Lung microvascular endothelial cell (primary cell): Measurements from ENCODE around the gene HSP90AB1. TPM values are rescaled to one million over a fixed set of nuclear protein-coding genes. Genes with fewer than 3 reads are reported as not detected.
"Not testable (repeated sequence)": the region's sequence is repeated elsewhere in the genome, so short reads cannot be mapped to it uniquely, and the experiment has no call there.

ENCODE experiments used
- DNase-seq, 2 donors: peaks; one replicate each; pipeline versions ENCODE4 v3.0.0 to v3.0.0-alpha.2; 2010; ENCODE audit warnings: low read depth in 2 of 2
- total RNA-seq: library from RNA; depleted of rRNA; stranded (reverse); fragments of >200 nt; gene quantifications from 2 replicates; pipeline ENCODE4 v1.2.1, GENCODE V29; 2014

The HSP90AB1 gene
- total RNA-seq, 1 donor from 2014 or later = 317 TPM

DNA sequence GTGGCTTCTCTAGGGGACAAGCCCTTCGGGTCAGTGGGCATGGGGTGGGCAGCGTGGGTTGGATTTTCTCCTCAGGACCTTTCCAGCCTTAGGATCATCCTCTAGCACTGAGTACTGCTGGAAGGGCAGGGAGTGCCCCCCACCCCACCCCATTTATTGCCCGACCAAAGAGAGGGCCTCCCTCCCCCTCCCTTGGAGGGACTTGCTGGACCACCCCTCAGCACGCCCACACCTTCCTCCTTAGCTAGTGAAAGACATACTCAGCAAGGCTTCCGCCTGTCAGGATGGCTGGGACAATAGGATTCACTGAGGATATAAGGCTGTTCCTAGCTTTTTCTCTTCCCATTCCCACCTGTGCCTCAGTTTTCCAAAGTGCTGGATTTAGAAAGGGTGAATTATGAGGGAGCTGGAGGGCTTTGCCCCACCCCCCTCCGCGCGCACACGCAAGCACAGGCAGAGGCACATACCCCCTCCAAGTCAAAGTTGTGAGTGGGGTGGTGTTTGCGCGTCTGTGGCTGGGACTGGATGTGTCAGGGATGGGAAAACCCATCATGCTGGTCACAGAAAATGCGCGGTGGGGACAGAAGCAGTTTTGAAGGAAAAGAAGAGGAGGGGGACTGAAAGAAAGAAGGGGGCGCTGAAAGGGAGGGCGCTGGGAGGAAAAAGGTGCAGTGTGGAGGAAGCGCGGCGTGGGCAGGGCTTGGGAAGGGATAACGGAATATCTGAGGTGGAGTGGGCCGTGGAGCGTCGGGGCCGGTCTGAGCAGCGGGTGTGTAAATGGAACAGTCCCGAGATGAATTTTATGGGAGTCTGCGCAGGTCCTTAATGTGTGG, 24.2 kb upstream of the HSP90AB1 start:
- peak in 1 of 2 donors; percentile 50 for DNase-seq

DNA sequence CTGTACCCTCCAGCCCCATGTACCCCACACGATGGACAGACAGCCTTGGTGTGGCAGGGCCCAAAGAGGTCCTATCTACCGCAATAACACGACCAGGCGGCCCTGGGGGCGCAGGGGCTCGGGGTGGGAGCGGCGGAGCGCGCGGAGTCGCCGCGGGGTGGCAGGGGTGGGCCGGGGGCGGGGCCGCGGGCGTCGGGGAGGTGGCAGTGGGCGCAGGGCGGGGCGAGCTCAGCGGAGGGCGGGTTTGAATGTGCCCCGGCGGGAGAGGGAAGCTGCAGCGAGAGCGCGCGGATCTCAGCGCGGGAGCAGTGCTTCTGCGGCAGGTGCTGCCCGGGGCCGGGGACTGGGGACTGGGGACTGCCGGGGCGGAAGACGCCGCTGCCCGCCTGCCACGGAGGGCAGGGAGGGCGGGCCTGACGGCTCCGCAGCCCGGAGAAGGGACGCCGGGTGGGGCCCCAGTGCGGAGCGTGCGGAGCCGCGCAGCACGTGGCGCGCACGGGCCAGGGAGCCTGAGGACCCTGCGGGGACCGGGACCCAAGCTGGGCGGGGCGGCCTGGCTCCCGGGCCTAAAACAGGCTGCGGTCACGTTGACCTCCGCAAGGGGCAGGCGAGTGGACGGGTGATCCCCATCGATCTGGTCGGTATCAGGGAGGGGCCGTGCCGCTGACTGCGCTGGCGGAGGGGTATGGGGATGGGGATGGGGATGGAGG, 23.4 kb upstream of the HSP90AB1 start, which contains the start of gene SLC29A1:
Gene SLC29A1 (plus strand): TSS at position 277 of the 710 bp plus-strand sequence. CDS start 3,719 bp downstream, outside the sequence.
- DNase-seq = peak; percentile 71 to 73

DNA sequence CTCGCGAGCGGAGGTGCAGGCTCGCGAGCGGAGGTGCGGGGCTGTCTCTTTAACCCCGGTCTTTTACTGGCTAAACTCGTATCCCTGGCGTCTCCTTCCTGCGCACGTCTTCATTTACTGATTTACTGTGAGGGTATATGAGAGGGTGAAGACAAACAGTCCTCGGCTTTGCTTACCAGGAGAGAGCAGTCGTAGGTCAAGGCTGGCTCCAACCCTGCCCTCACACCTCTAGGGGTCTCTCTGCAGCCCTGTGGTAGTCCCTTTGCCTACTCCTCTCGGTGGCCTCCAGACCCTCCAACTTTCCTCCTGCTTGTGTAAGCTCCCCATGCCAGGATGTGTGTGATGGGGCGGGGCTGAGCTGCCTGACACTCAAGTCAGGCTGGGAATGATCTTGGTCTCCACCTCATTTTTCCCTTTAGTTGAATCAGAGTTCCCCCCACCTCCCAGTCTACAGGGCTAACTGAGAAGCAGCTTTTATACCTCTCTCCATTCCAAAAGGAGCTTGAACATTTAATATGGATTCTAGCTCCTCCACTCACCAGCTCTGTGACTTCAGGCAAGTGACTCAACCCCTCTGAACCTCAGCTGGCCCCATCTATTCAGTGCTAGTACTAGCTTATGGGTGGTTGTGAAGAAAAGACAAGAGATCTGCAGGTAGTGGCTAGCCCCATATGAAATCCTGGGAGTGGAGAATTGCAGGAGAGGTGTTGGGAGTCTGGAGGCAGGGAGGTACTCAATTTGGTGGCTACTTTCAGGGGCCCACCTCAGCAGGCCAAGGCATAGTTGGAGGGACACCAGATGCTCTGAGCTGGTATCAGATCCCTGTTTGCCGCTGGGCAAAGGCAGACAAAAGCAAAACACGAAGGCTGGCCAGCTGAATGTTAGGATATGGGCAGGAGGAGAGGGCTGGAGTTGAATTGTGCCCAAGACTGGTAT, 22.6 kb upstream of the HSP90AB1 start:
- DNase-seq = peak in 1 of 2 donors; percentile 52

DNA sequence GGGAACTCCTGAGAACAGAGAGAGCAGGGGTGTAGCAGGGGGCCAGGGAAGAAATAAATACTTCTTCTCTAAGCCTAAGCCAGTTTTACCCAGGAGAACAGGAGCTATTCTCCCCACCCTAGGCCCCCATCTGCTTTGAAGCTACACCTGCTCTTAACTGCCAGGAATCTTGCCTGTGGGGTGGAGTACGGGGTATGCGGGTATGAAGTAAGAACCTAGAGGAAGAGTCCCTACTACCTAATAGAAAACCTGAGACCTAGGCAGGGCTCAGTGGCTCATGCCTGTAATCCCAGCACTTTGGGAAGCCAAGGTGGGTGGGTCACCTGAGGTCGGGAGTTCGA, 22.0 kb upstream of the HSP90AB1 start:
- no peak for DNase-seq

DNA sequence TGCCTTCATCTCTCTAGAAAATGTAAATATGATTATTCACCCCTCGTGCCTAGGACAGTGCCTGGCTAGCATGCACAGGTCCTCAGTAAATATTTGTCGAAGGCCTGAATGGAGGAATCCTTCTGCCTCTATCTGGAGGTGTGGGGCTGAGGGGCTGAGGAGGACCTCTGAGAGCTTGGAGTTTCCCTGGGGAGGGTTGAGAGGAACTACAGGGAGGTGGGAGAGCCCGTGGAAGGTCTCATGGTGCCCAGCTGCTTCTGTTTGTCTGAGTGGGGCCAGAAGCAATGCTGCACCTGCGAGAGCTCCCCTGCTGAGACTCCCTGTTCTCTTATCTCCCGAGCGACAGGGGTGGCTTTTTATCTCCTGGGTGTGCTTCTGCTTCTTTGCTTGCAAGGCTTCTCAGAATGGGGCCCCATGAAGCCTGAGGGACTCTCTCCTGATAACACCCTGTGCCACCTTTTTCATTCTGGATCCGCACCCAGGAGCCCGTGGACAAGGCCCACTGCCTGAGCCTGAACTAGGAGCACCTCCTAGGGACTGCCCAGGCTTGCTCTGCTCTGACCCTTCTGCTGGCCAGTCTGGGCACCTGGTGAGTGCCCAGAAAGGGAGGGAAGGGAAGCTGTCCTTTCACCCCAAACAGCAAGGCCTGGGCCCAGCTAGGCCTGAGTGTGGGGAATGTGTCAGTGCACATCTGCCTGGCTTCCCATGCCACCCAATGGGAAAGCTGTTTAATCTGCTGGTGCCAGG, 21.1 kb upstream of the HSP90AB1 start:
- no peak for DNase-seq

DNA sequence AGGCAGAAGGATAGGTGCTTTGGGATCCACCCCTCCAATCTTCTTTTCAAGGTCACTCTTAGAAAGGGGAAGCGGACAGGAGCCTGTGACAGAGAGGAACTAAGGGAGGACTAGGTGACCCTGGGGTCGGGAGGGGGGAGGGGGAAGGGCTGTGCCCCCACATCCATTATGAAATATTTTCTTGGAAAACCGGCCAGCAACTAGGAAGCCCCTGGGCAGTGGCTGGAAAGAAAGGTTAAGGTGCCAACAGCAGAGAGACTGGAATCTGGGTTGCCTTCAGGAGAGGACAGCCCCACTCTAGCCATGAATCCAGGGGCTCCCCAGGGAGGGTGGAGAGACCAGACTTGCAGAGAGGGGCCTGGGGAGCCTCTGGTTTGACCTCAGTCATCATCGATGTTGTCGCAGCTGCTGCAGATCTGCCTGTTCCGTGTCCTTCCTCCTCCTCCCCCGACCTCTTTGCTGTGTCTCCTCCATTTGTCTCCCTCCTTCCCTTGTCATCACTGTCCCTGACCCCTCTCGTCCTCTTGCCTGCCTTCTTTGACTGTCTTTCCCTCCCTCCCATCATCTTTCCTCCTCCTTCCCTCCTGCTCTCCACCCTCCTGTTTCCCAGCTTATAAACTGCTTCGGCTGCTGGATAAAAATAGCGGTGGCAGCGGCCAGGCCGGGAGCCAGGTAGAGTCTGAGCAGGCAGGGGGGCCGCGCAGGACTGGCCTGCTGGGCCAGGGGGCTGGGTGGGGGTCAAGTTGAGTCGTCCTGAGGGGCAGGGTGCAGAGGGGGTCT, 20.3 kb upstream of the HSP90AB1 start:
- no peak for DNase-seq

DNA sequence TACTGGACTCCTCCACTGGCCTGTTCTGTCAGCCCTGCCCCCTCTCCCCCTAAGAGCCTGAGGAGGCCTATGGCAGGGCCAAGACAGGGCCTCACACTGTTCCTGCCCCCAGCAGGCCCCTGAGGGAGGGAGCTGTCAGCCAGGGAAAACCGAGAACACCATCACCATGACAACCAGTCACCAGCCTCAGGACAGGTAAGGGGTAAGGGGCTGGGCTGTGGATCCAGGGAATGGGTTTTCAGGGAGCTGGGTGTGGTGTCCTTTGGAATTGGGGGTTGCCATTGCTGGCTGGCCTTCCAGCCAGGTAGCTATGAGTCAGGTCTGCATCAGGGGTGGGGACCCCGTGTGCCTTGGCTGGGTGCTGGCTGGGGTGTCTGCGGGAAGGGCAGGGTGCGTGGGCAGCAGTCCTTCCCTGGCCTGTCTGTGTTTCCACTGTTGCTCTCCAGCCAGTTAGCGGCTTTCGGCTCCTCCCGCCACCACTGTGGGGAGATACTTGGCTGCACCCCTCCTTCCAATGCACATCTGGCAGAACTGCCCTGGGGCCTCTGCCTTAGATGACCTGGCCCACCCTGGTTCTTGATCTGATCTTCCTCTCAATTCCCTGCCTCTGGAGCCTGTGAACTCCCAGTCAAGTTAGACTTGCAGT, 19.6 kb upstream of the HSP90AB1 start:
- no peak for DNase-seq

DNA sequence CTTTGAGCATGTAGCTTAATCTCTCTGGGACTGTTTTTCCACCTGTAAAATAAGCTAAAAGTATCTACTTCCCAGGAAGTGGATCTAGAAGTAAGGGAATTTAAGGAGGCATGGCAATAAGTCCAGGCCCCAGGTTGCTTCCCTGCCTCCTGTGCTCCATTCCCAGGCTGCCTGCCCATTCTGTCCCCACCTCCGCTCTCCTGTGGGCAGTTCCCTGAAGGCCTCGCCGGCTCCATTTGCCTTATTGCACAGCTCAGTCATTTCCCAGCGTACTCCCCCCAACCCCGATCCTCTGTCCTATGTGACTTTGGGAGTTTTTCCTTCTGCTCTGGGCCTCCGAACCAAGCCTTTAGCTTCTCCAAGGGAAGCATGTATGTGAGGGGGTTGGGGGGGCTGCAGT, 18.9 kb upstream of the HSP90AB1 start:
- DNase-seq = no peak

DNA sequence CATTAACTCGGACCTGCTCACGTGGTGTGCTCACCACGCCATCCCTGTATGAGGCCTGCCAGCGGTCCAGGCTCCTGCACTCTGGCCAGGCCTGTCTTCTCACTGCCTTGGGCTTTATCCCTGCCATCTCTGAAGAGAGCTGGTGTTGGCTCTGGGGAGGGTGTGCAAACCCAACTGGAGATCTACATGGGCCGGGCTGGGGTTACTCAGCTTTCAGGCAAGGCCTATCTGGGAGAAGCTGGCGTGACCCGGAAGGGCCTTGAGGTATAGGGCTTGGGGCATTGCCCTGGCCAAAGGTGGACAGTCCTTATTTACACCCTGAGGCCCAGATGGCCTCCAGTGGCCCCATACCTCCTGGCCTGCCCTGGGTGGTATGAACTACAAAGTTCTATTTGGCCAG, 18.5 kb upstream of the HSP90AB1 start:
- no peak for DNase-seq

DNA sequence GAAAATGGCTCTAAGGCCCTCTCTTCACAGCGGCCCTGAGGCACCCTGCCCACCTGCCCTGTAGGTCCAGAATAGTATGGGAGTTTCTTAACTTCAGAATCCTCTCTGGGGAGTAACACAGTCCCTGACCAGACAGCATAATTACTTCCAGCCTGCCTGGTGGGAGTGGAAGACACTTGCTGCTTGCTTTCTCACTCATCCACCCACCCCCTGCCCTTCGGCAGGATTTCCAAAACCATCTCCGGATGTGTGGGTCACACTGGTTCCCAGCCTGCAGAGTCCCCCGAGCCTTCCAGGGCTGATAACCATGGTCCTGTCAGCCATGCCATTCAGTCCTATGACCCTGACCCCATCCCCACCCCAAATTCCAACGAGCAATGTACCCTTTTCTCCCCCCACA, 18.1 kb upstream of the HSP90AB1 start:
- DNase-seq = no peak

DNA sequence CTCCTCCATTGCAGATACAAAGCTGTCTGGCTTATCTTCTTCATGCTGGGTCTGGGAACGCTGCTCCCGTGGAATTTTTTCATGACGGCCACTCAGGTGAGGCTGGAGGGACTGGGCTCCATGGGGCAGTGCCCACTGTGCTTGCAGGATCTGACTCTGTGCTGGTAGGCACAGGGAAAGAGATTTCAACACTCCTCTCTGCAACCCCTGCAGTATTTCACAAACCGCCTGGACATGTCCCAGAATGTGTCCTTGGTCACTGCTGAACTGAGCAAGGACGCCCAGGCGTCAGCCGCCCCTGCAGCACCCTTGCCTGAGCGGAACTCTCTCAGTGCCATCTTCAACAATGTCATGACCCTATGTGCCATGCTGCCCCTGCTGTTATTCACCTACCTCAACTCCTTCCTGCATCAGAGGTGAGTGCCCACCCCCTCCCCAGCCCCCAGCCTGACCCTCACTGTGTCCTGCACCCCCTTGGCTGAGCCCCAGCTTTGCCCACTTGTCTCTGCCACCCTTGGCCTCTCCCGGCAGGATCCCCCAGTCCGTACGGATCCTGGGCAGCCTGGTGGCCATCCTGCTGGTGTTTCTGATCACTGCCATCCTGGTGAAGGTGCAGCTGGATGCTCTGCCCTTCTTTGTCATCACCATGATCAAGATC, 17.4 kb upstream of the HSP90AB1 start:
- DNase-seq = no peak

DNA sequence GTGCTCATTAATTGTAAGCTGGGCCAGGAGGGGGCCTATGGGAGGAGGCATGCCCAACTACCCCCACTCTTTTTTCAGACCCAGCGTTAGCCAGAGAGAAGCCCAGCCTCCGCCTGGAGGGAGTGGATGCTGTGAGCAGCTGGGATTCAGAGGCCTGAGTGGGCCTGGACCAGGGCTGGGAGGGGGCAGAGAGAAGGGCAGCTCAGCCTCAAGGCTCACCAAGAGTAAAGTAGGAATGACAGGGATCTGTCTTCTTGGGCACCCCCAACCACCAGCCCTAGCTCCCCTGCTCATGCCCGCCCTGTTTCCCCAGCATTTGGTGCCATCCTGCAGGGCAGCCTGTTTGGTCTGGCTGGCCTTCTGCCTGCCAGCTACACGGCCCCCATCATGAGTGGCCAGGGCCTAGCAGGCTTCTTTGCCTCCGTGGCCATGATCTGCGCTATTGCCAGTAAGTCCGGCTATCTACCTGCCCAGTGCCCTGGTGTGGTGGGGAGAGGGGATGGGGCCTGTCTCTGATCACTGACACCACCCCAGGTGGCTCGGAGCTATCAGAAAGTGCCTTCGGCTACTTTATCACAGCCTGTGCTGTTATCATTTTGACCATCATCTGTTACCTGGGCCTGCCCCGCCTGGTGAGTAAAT, 16.7 kb upstream of the HSP90AB1 start:
- DNase-seq = no peak

DNA sequence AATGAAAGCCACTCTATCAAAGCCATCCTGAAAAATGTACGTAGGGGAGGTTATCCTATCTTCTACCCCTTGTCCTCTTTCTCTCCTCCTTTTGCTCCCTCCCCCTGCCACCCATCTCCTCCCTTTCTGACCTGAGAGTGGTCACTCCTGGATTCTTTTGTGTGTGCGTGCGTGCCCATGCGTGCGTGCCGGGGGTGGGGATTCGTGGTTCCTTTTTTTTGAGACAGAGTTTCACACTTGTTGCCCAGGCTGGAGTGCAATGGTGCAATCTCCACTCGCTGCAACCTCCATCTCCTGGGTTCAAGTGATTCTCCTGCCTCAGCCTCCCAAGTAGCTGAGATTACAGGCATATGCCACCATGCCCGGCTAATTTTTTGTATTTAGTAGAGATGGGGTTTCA, 15.5 kb upstream of the HSP90AB1 start:
- DNase-seq = not testable (repeated sequence)

DNA sequence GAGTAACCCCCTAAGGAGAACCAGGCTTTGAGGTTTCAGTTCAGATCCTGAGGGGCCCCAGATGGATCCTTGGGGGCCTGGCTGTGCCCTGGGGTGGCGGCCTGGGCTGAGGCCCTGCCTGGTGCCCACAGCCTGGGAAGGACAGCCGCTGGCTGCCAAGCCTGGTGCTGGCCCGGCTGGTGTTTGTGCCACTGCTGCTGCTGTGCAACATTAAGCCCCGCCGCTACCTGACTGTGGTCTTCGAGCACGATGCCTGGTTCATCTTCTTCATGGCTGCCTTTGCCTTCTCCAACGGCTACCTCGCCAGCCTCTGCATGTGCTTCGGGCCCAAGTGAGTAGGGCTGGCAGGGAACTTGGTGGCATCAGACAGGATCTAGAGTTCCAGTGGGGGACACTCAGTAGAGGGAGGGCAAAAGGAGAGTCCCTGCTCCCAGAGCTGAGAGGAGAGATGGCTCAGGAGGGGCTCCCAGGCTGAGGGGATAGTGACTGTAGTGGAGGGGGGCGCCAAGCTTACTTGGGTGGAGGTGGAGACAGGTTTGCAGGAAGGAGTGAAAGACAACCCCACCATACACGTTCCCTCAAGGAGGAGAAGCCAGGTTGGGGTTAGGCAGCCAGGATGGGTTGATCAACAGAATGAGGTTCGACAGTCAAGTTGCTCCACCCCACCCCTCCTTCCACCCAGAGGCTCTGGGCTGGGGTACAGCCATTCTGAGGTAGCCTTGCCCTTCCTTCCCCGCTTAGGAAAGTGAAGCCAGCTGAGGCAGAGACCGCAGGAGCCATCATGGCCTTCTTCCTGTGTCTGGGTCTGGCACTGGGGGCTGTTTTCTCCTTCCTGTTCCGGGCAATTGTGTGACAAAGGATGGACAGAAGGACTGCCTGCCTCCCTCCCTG, 14.0 kb upstream of the HSP90AB1 start:
- no peak for DNase-seq

DNA sequence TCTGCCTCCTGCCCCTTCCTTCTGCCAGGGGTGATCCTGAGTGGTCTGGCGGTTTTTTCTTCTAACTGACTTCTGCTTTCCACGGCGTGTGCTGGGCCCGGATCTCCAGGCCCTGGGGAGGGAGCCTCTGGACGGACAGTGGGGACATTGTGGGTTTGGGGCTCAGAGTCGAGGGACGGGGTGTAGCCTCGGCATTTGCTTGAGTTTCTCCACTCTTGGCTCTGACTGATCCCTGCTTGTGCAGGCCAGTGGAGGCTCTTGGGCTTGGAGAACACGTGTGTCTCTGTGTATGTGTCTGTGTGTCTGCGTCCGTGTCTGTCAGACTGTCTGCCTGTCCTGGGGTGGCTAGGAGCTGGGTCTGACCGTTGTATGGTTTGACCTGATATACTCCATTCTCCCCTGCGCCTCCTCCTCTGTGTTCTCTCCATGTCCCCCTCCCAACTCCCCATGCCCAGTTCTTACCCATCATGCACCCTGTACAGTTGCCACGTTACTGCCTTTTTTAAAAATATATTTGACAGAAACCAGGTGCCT, 13.3 kb upstream of the HSP90AB1 start:
- DNase-seq = no peak

DNA sequence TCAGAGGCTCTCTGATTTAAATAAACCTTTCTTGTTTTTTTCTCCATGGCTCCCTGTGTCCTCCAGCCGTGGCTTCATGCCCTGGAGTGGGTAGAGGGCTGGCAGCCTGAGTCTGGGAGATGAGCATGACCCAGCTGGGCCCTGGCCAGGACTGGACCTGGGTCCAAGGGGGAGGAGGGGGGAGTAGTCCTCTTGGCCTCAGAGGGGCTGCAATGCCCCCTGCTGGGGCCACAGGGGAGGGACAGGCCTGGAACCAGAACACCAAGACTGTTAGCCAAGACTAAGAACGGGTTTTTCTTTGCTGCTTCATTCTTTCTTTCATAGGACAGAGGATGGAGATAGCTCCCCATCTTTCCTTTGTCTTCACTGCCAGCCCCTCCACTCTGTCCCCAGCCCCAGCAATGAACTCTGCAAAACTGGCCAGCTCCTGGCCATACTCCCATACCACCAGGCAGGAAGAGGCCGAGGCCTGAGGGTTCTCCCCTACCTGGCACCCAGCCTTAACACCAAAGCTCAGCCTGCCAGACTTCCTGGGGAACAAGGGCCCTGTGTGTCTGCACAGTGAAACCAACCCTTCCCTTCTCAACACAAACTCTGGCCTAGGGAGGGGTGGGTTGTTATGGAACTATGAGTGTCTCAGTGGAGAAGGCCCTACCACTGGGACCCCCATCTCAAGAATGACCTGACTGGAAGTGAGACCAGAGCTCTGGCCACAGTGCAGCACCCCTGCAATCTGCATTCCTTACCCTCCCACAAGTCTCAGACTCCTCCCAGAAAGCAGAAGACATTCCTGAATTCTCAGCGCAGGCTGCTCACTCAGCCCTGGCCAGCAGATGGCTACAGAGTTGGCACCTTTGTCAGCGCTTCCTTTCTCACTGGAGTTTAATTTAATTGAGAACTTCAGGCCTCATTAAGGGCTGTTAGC, 12.5 kb upstream of the HSP90AB1 start:
- peak; percentile 81 to 83 for DNase-seq
